ENCODE data around the gene KMT2D.

DNA sequence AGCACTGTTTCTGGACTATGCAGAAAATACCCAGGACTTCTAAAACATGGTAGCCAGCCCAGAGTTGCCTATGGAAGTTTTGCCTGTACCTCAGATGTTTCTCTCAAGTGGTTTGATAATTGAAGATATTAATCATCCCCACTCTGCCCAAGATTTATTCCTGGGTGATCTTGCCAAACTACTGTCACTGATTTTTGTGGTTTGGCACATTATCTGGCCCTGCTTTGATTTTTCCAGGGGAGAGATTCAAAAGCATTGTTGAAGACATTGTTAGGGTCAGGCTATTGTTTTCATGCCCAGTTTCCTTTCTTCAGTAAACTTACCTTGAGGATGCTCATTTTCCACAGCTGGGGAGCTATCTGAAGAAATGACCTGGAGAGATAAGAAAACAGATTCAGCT is 47.9 kb downstream of the KMT2D start:
- TF ChIP-seq, protein P1, sequence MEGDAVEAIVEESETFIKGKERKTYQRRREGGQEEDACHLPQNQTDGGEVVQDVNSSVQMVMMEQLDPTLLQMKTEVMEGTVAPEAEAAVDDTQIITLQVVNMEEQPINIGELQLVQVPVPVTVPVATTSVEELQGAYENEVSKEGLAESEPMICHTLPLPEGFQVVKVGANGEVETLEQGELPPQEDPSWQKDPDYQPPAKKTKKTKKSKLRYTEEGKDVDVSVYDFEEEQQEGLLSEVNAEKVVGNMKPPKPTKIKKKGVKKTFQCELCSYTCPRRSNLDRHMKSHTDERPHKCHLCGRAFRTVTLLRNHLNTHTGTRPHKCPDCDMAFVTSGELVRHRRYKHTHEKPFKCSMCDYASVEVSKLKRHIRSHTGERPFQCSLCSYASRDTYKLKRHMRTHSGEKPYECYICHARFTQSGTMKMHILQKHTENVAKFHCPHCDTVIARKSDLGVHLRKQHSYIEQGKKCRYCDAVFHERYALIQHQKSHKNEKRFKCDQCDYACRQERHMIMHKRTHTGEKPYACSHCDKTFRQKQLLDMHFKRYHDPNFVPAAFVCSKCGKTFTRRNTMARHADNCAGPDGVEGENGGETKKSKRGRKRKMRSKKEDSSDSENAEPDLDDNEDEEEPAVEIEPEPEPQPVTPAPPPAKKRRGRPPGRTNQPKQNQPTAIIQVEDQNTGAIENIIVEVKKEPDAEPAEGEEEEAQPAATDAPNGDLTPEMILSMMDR (IDR thresholded peaks at IDR 0.05), result no peak
- TF ChIP-seq POLR2A (IDR thresholded peaks at IDR 0.05), result no peak

All from testis (tissue), 2 donors.